Glomerular visceral epithelial cell (primary cell): ENCODE results near the gene OSTF1.

Experiments
- DNase-seq: peaks from one replicate; pipeline ENCODE4 v3.0.0-alpha.2; 2016; ENCODE audit errors: extremely low spot score

Gene OSTF1

GRCh38 chr9:75087824-75088645 is at the start of gene OSTF1, which contains the start of gene NMRK1:
Gene OSTF1 (plus strand): TSS chr9:75088514. CDS start chr9:75088693, 179 bp downstream.
Gene NMRK1 (minus strand): TSS chr9:75088155. CDS start chr9:75083115, 5,040 bp downstream.
- DNase-seq, result peak; percentile 97

- DNase-seq, result no peak
Observed at GRCh38 chr9:75039009-75039408, 49.3 kb upstream of the OSTF1 start.

- no peak for DNase-seq
Observed at GRCh38 chr9:75039801-75040200, 48.5 kb upstream of the OSTF1 start.

- no peak for DNase-seq
Observed at GRCh38 chr9:75041041-75041440, 47.3 kb upstream of the OSTF1 start.

- DNase-seq, result no peak
Observed at GRCh38 chr9:75046725-75047345, 41.5 kb upstream of the OSTF1 start.

GRCh38 chr9:75047506-75047905 is 40.8 kb upstream of the OSTF1 start:
- DNase-seq, result no peak

- no peak for DNase-seq
Observed at GRCh38 chr9:75051285-75051684, 37.0 kb upstream of the OSTF1 start.

GRCh38 chr9:75053869-75054268 is 34.4 kb upstream of the OSTF1 start:
- DNase-seq, result no peak

GRCh38 chr9:75054368-75055001 is 33.8 kb upstream of the OSTF1 start:
- DNase-seq, result no peak

- DNase-seq, result no peak
Observed at GRCh38 chr9:75061169-75061568, 27.1 kb upstream of the OSTF1 start.

- peak; percentile 22 for DNase-seq
Observed at GRCh38 chr9:75063556-75064305, 24.6 kb upstream of the OSTF1 start.

- DNase-seq, result no peak
Observed at GRCh38 chr9:75064307-75065025, 23.8 kb upstream of the OSTF1 start.

- no peak for DNase-seq
Observed at GRCh38 chr9:75065510-75065909, 22.8 kb upstream of the OSTF1 start.

- no peak for DNase-seq
Observed at GRCh38 chr9:75067894-75068293, 20.4 kb upstream of the OSTF1 start.

- DNase-seq, result no peak
Observed at GRCh38 chr9:75069171-75069570, 19.1 kb upstream of the OSTF1 start.

GRCh38 chr9:75071530-75072122 is 16.7 kb upstream of the OSTF1 start:
- no peak for DNase-seq

- no peak for DNase-seq
Observed at GRCh38 chr9:75072895-75073294, 15.4 kb upstream of the OSTF1 start.

GRCh38 chr9:75081632-75082031 is 6.7 kb upstream of the OSTF1 start:
- DNase-seq, result no peak

- peak; percentile 25 for DNase-seq
Observed at GRCh38 chr9:75083188-75083970, 4.9 kb upstream of the OSTF1 start.

- no peak for DNase-seq
Observed at GRCh38 chr9:75084081-75084672, 4.1 kb upstream of the OSTF1 start.
